Measurements from ENCODE around the gene MPZL1. TPM values are rescaled to one million over a fixed set of nuclear protein-coding genes. Genes with fewer than 3 reads are reported as not detected.
A peak's percentile ranks its signal among the peaks of the same experiment; 100 is the strongest.

Gene MPZL1
- total and polyA plus RNA-seq, 2 of the 13 experiments (the other 11 are each of a cell fraction or from before 2014, with no cell fraction given): 38.0 to 68.7 TPM

DNA sequence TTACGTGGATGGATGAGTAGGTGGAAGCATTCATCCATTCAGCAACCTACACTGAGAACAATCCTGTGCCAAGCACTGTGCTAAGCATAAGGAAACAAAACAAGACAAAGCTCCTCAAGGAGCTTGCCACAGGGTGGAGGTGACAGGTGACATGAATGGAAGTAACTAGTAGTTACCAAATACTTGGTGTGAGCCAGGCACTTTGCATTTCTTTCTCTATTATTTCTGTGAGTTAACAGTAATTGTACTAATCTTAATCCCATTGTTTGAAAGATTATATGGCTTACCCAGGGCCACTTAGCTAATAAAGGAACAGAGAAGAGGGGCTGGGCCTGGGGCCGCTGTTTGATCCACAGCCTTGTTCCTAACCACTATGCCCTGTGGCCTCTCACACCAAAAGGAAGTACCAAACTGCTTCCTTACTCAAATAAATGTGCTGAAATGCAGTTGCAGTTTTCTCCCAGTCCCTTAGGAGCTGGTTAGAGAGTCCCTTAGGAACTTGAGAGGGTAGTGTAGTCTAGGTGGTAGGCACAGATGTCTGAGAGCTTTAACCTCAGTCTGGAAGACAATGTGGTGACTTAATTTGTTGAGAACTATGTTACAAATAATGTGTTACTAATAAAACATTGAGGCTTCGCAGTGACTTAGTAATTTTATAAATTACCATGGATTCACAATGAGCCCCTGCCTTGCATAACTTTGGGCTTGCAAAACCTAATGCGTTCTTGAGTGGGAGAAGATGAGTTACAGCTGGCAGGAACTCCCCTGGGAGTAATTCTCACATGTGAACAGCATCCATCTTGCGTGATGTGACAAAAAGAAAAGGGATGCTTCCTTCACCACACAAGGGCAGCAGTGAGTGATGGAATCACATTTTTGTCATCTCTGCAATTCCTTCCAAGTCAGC lies 69.8 kb downstream of the MPZL1 start:
- BruUV-seq (replicated peaks): no TSS peak
- Histone ChIP-seq H4K20me1 (ENCODE audit: insufficient read depth, low read length) (no peaks in the 10 kb centered on the region), H3K36me3 (replicated peaks in 1 of 2; ENCODE audit: control insufficient read depth in 1 of 2, insufficient read depth in 2 of 2, low read length in 2 of 2) (peaks cover 7 to 33% of the 10 kb centered on the region in 2 experiments), H3K27ac (ENCODE audit: extremely low read length, insufficient read depth, low read length) (no peak overlapping the region), H3K4me1 (ENCODE audit: insufficient read depth, low read length) (no peaks in the 10 kb centered on the region), H3K27me3 (ENCODE audit: control insufficient read depth in 1 of 2, insufficient read depth in 2 of 2, low read length in 2 of 2) (no peaks in the 10 kb centered on the region), H3K4me3 (replicated peaks in 1 of 3; ENCODE audit: insufficient read depth in 1 of 3, low read depth in 2 of 3, low read length in 3 of 3) (no peak overlapping the region), H3K79me2 (ENCODE audit: insufficient read depth, low read length) (no peaks in the 10 kb centered on the region), H3K4me2 (ENCODE audit: low read depth, low read length) (no peak overlapping the region), H3K9ac (ENCODE audit: insufficient read depth, low read depth, low read length) (no peak overlapping the region), H3K9me3 (ENCODE audit: low read length) (no peaks in the 10 kb centered on the region), H2AFZ (ENCODE audit: low read length) (no peak overlapping the region)
- WGBS (ENCODE audit: low lambda C conversion rate): 75% methylated on average over 5 of the region's 5 CpGs
- in situ Hi-C loops (cut with HindIII; ENCODE audit: extremely low pct_ligation_motif_present, low pct_unique_long_range_greater_than_20kb): no loop called here
- DNase-seq (ENCODE audit: low spot score) (no peak), FAIRE-seq (no peak), ATAC-seq (no peak)
- intact Hi-C loops (cut with micrococcal nuclease; ENCODE audit: unreplicated experiment): no loop called here
- TF ChIP-seq RBM22 (optimal IDR thresholded peaks at IDR 0.05; ENCODE audit: low read length) (peak; percentile 16), FOXJ3 (CRISPR knock-in tag; IDR thresholded peaks at IDR 0.05; ENCODE audit: borderline replicate concordance) (no peak)
- ChIA-PET POLR2A (no interaction called here), CTCF (ENCODE audit: low intra/inter-chr PET ratio, low total read pairs) (no interaction called here)

DNA sequence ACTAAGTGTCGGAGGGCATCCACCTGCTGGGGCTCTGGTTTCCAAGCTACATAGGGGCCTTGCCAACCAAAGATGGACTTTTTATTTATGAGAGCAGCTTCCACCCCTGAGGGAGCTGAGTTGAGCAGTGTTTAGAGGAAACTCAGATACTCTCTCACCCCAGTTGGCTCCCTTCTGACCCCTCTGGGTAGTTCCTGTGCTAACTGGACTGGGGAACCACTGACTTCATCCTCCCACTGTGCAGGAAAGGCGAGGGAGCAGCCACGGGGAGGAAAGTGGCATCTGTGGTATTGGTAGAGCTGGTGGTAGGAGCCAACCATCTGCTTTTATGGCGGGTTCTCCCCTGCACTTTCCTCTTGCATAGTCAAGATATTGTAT lies 70.4 kb downstream of the MPZL1 start:
- Histone ChIP-seq H3K27ac (ENCODE audit: extremely low read length, insufficient read depth, low read length) (no peak overlapping the region), H3K79me2 (ENCODE audit: insufficient read depth, low read length) (no peaks in the 10 kb centered on the region), H3K9me3 (ENCODE audit: low read length) (no peaks in the 10 kb centered on the region), H3K4me3 (replicated peaks in 1 of 3; ENCODE audit: insufficient read depth in 1 of 3, low read depth in 2 of 3, low read length in 3 of 3) (no peak overlapping the region), H4K20me1 (ENCODE audit: insufficient read depth, low read length) (no peaks in the 10 kb centered on the region), H3K36me3 (replicated peaks in 1 of 2; ENCODE audit: control insufficient read depth in 1 of 2, insufficient read depth in 2 of 2, low read length in 2 of 2) (peaks cover 7 to 33% of the 10 kb centered on the region in 2 experiments), H3K27me3 (ENCODE audit: control insufficient read depth in 1 of 2, insufficient read depth in 2 of 2, low read length in 2 of 2) (no peaks in the 10 kb centered on the region), H3K4me1 (ENCODE audit: insufficient read depth, low read length) (no peaks in the 10 kb centered on the region), H2AFZ (ENCODE audit: low read length) (no peak overlapping the region), H3K4me2 (ENCODE audit: low read depth, low read length) (no peak overlapping the region), H3K9ac (ENCODE audit: insufficient read depth, low read depth, low read length) (no peak overlapping the region)
- BruUV-seq (replicated peaks): no TSS peak
- 93% methylated on average over 3 of the region's 4 CpGs for WGBS (ENCODE audit: low lambda C conversion rate)
- ChIA-PET CTCF (ENCODE audit: low intra/inter-chr PET ratio, low total read pairs) (no interaction called here), POLR2A (no interaction called here)
- FAIRE-seq (no peak), DNase-seq (ENCODE audit: low spot score) (no peak), ATAC-seq (no peak)
- TF ChIP-seq HNRNPUL1 (IDR thresholded peaks at IDR 0.05; ENCODE audit: low read depth, low read length): no peak
- TF ChIP-seq MAFK (conservative IDR thresholded peaks at IDR 0.05 in 1 of 2, IDR thresholded peaks at IDR 0.05 in 1 of 2; ENCODE audit: low read length in 2 of 2): no peak
- no peak for TF ChIP-seq ZBTB7B (CRISPR knock-in tag; IDR thresholded peaks at IDR 0.05)
- TF ChIP-seq HMG20B (CRISPR knock-in tag; conservative IDR thresholded peaks at IDR 0.05): no peak
- TF ChIP-seq ZNF768 (CRISPR knock-in tag; IDR thresholded peaks at IDR 0.05): no peak
- intact Hi-C loops (cut with micrococcal nuclease; ENCODE audit: unreplicated experiment): no loop called here
- in situ Hi-C loops (cut with HindIII; ENCODE audit: extremely low pct_ligation_motif_present, low pct_unique_long_range_greater_than_20kb): no loop called here
